SH-SY5Y (cell line): Measurements from ENCODE around the gene FAM47E.

ENCODE experiments used
- GATA2 ChIP-seq: IDR thresholded peaks from 2 replicates; pipeline ENCODE4 v1.6.1; 2011; ENCODE audit warnings: mild to moderate bottlenecking, low read depth, low read length
- GATA3 ChIP-seq: IDR thresholded peaks from 2 replicates; pipeline ENCODE4 v1.6.1; 2011; ENCODE audit warnings: low read depth, mild to moderate bottlenecking, low read length, moderate library complexity

- TF ChIP-seq GATA3 (no peak), GATA2 (no peak)
Observed at GRCh38 chr4:76266627-76267026, 15.1 kb downstream of the FAM47E start.
